Measurements from ENCODE around the gene NDUFV3.

GRCh38 chr21:42859891-42860230, 33.2 kb upstream of the NDUFV3 start:
- TF ChIP-seq RAD21 (CRISPR knock-in tag; IDR thresholded peaks at IDR 0.05): no peak
- TF ChIP-seq CEBPB (IDR thresholded peaks at IDR 0.05; ENCODE audit: borderline replicate concordance, low read depth, low read length): no peak
- no peak for TF ChIP-seq ZNF274 (CRISPR knock-in tag; IDR thresholded peaks at IDR 0.05)
- no peak for TF ChIP-seq ZSCAN31 (CRISPR knock-in tag; IDR thresholded peaks at IDR 0.05; ENCODE audit: low read depth)
- no peak for TF ChIP-seq CTCF (CRISPR knock-in tag; IDR thresholded peaks at IDR 0.05)
- no peak for TF ChIP-seq HNF4G (IDR thresholded peaks at IDR 0.05; ENCODE audit: borderline replicate concordance, low read depth, low read length)
- no peak for TF ChIP-seq HNF4G (CRISPR knock-in tag; IDR thresholded peaks at IDR 0.05; ENCODE audit: borderline replicate concordance, low read depth)
- TF ChIP-seq TCF7L2 (IDR thresholded peaks at IDR 0.05; ENCODE audit: low read depth, low read length): no peak
- TF ChIP-seq CHD2 (IDR thresholded peaks at IDR 0.05; ENCODE audit: low read depth, low read length): no peak
- TF ChIP-seq CREM (IDR thresholded peaks at IDR 0.05): no peak
- TF ChIP-seq CREM (CRISPR knock-in tag; IDR thresholded peaks at IDR 0.05): no peak
- no peak for TF ChIP-seq NAIF1 (CRISPR knock-in tag; IDR thresholded peaks at IDR 0.05; ENCODE audit: borderline replicate concordance)
- no peak for TF ChIP-seq NFIC (IDR thresholded peaks at IDR 0.05; ENCODE audit: low read length)
- no peak for TF ChIP-seq PRDM15 (CRISPR knock-in tag; IDR thresholded peaks at IDR 0.05)
- TF ChIP-seq EP300 (IDR thresholded peaks at IDR 0.05; ENCODE audit: low read depth in 2 of 2, low read length in 2 of 2): no peak
- TF ChIP-seq EP300 (CRISPR knock-in tag; IDR thresholded peaks at IDR 0.05; ENCODE audit: borderline replicate concordance): no peak
- TF ChIP-seq MTA1 (CRISPR knock-in tag; IDR thresholded peaks at IDR 0.05; ENCODE audit: borderline replicate concordance): no peak
